Psoas muscle (tissue), 8 donors: ENCODE measurements around the gene PCLO. TPM values are rescaled to one million over a fixed set of nuclear protein-coding genes. Genes with fewer than 3 reads are reported as not detected.
"Not testable (repeated sequence)": the region's sequence is repeated elsewhere in the genome, so short reads cannot be mapped to it uniquely, and the experiment has no call there.

Experiments
- ATAC-seq, 4 donors: fragments of 200-7000 bp; cut with Tn5 transposase; one replicate each; pipeline ENCODE4 v1.9.1; 2020; ENCODE audit warnings: moderate library complexity in 3 of 4, mild to moderate bottlenecking in 2 of 4
- DNase-seq, 2 donors: peaks; one replicate each; pipeline ENCODE4 v3.0.0-alpha.2; 2020
- H3K27ac ChIP-seq: fragments of 200-600 bp; one replicate; pipeline ENCODE4 v1.8.0; 2022
- H3K27me3 ChIP-seq, 3 donors: fragments of 200-600 bp in 1 of 3; one replicate each; pipeline versions ENCODE4 v1.6.1 to v1.8.0; 2013 to 2022; ENCODE audit warnings: low read length in 2 of 3, mild to moderate bottlenecking in 2 of 3, moderate library complexity in 1 of 3; ENCODE audit not compliant: insufficient read depth in 3 of 3
- H3K36me3 ChIP-seq, 2 donors: fragments of 200-600 bp in 1 of 2; one replicate each; pipeline versions ENCODE4 v1.6.1 to v1.8.0; 2013 to 2022; ENCODE audit warnings: low read depth in 1 of 2, mild to moderate bottlenecking in 1 of 2, moderate library complexity in 1 of 2; ENCODE audit not compliant: insufficient read depth in 1 of 2
- H3K4me1 ChIP-seq: fragments of 200-600 bp; one replicate; pipeline ENCODE4 v1.8.0; 2022
- H3K4me3 ChIP-seq: fragments of 200-600 bp; one replicate; pipeline ENCODE4 v1.8.0; 2022; ENCODE audit warnings: mild to moderate bottlenecking
- H3K9me3 ChIP-seq: fragments of 200-600 bp; one replicate; pipeline ENCODE4 v1.8.0; 2022
- WGBS, 3 donors: extraction: QIAGEN DNeasy Blood & Tissue Kit; methylation state at CpG; one replicate each; pipeline versions ENCODE4 v1.1.6 to v1.1.7; 2013; 5-methylcytosine and 5-hydroxymethylcytosine counted together
- intact Hi-C, 2 donors: fragments of 100-400 bp; cut with DNase I; formaldehyde crosslinking; loops; one replicate each; pipeline versions ENCODE4 v1.11.0 to v1.14.2; 2022
- polyA plus RNA-seq, 3 donors: library from polyadenylated mRNA; stranded (reverse); fragments of 200-250 nt; gene quantifications; one replicate each; pipeline ENCODE4 v1.2.3, GENCODE V29; 2013
- total RNA-seq, 4 donors: library from RNA; stranded (reverse); fragmentation: NEBNext Ultra II Directional in 2 of 4; extraction: Animal tissue kit (Norgen Biotek cat#: 25700) in 2 of 4; gene quantifications; one replicate each; pipeline versions ENCODE4 v1.2.1 to v1.2.4, GENCODE V29; 2021 to 2023
- TF ChIP-seq, protein P1 (sequence below): fragments of 200-600 bp; IDR thresholded peaks from one replicate; pipeline ENCODE4 v1.8.0; 2022; ENCODE audit warnings: antibody characterized with exemption
- donor health status: healthy with polysubstance abuse.
- donor health status: DM: no; HTN: no; CAD: no; lungs with moderate emphysema.
- donor health status: Bipolar disorder and iron deficiency.
- donor health status: healthy.
- donor health status: DM: yes; HTN: yes; CAD: no.
- donor health status: DM: no; HTN: no; CAD: no.
- donor health status: DM: no; HTN: no; CAD: no.
- donor health status: DM: yes; HTN: yes; CAD: no.

The PCLO gene
- total and polyA plus RNA-seq, 7 donors: 0.03 to 0.46 (median 0.08) TPM; not detected in 3

- no peaks in the 10 kb centered on the region for H3K4me1 ChIP-seq
- no peaks in the 10 kb centered on the region for H3K9me3 ChIP-seq
- no peak for ATAC-seq
- DNase-seq: no peak
- intact Hi-C loops: no loop called here
- no peak overlapping the region for H3K4me3 ChIP-seq
- TF ChIP-seq, protein P1, sequence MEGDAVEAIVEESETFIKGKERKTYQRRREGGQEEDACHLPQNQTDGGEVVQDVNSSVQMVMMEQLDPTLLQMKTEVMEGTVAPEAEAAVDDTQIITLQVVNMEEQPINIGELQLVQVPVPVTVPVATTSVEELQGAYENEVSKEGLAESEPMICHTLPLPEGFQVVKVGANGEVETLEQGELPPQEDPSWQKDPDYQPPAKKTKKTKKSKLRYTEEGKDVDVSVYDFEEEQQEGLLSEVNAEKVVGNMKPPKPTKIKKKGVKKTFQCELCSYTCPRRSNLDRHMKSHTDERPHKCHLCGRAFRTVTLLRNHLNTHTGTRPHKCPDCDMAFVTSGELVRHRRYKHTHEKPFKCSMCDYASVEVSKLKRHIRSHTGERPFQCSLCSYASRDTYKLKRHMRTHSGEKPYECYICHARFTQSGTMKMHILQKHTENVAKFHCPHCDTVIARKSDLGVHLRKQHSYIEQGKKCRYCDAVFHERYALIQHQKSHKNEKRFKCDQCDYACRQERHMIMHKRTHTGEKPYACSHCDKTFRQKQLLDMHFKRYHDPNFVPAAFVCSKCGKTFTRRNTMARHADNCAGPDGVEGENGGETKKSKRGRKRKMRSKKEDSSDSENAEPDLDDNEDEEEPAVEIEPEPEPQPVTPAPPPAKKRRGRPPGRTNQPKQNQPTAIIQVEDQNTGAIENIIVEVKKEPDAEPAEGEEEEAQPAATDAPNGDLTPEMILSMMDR: no peak
- H3K27me3 ChIP-seq: no peaks in the 10 kb centered on the region
- H3K27ac ChIP-seq: no peak overlapping the region
- H3K36me3 ChIP-seq: no peaks in the 10 kb centered on the region
Observed at GRCh38 chr7:83032195-83032594, 130.5 kb downstream of the PCLO start.

DNA sequence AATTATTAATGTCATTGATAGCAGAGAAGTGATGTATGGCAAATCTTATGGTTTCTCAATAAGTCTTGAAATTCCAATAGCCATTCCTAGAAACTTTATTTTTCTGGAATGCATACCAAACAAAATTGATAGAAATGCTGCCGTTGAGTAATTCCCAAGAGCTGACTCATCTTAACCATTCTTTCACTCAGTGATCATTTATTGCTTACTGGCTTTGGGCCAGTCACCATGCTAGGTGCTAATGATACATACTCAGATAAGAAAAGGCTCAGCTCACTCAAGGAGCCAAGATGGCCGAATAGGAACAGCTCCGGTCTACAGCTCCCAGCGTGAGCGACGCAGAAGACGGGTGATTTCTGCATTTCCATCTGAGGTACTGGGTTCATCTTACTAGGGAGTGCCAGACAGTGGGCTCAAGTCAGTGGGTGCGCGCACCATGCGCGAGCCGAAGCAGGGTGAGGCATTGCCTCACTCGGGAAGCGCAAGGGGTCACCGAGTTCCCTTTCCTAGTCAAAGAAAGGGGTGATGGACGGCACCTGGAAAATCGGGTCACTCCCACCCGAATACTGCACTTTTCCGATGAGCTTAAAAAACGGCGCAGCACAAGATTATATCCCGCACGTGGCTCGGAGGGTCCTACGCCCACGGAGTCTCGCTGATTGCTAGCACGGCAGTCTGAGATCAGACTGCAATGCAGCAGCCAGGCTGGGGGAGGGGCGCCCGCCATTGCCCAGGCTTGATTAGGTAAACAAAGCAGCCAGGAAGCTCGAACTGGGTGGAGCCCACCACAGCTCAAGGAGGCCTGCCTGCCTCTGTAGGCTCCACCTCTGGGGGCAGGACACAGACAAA is 138.6 kb downstream of the PCLO start:
- WGBS, 3 donors: 92 to 93% (median 93%) methylated on average over 29 to 30 of the region's 31 CpGs

GRCh38 chr7:83021032-83021431 is 141.7 kb downstream of the PCLO start:
- no peak overlapping the region for H3K4me3 ChIP-seq
- H3K27me3 ChIP-seq: no peaks in the 10 kb centered on the region
- no peak for ATAC-seq
- intact Hi-C loops: no loop called here
- no peaks in the 10 kb centered on the region for H3K9me3 ChIP-seq
- no peaks in the 10 kb centered on the region for H3K36me3 ChIP-seq
- no peak for DNase-seq
- no peaks in the 10 kb centered on the region for H3K4me1 ChIP-seq
- 90 to 98% (median 93%) methylated on average over 1 of the region's 1 CpG for WGBS, 3 donors
- H3K27ac ChIP-seq: no peak overlapping the region
- TF ChIP-seq, protein P1: no peak

More for the DNA sequence above, 138.6 kb downstream of the PCLO start:
- ATAC-seq, intact Hi-C loops, H3K36me3 ChIP-seq, H3K4me3 ChIP-seq, H3K27ac ChIP-seq, H3K27me3 ChIP-seq, H3K9me3 ChIP-seq, DNase-seq, H3K4me1 ChIP-seq: not testable (repeated sequence)

GRCh38 chr7:83020161-83020560 is 142.5 kb downstream of the PCLO start:
- no peaks in the 10 kb centered on the region for H3K4me1 ChIP-seq
- 23 to 39% (median 32%) methylated on average over 1 of the region's 1 CpG for WGBS, 3 donors
- DNase-seq: no peak
- no peaks in the 10 kb centered on the region for H3K9me3 ChIP-seq
- H3K27me3 ChIP-seq: no peaks in the 10 kb centered on the region
- no peaks in the 10 kb centered on the region for H3K36me3 ChIP-seq
- intact Hi-C loops: no loop called here
- TF ChIP-seq, protein P1: no peak
- H3K27ac ChIP-seq: no peak overlapping the region
- no peak overlapping the region for H3K4me3 ChIP-seq
- no peak for ATAC-seq

GRCh38 chr7:83015916-83016315 is 146.8 kb downstream of the PCLO start:
- H3K27me3 ChIP-seq: no peaks in the 10 kb centered on the region
- ATAC-seq (no peak), DNase-seq (no peak)
- TF ChIP-seq, protein P1: no peak
- H3K9me3 ChIP-seq: no peaks in the 10 kb centered on the region
- intact Hi-C loops: no loop called here
- no peak overlapping the region for H3K27ac ChIP-seq
- H3K36me3 ChIP-seq: no peaks in the 10 kb centered on the region
- 42 to 48% (median 43%) methylated on average over 2 of the region's 2 CpGs for WGBS, 3 donors
- no peak overlapping the region for H3K4me3 ChIP-seq
- H3K4me1 ChIP-seq: no peaks in the 10 kb centered on the region
